H1 (cell line): ENCODE measurements around the gene TAX1BP1. TPM values are rescaled to one million over a fixed set of nuclear protein-coding genes. Genes with fewer than 3 reads are reported as not detected.

ENCODE experiments used
- CTCF ChIA-PET: fragments of 300-600 bp; sonication (Branson Sonifier 250); formaldehyde crosslinking; loops from one replicate; lab custom pipeline; 2021; ENCODE audit not compliant: partially characterized antibody; lab: Charles Lee
- POLR2A ChIA-PET: fragments of 300-600 bp; sonication (Branson Sonifier 250); formaldehyde crosslinking; loops from one replicate; lab custom pipeline; 2021; ENCODE audit warnings: inconsistent platforms; ENCODE audit not compliant: partially characterized antibody; lab: Charles Lee
- DNase-seq, 2 experiments: peaks; one replicate each; pipeline versions ENCODE4 v3.0.0 to v3.0.0-alpha.2; 2010 to 2022; ENCODE audit warnings: low spot score in 2 of 2, low read depth in 1 of 2, mixed read lengths in 1 of 2
- FAIRE-seq: peaks from 2 replicates; lab custom pipeline; 2011; peaks lifted over from hg19 to GRCh38; lab: Jason Lieb, UNC
- H2AFZ ChIP-seq: 2 replicates; pipeline ENCODE4 v1.8.1; 2012; ENCODE audit warnings: low read length, inconsistent platforms
- H2AK5ac ChIP-seq: 2 replicates; pipeline ENCODE4 v1.6.1; 2013; ENCODE audit warnings: low read depth, low read length
- H2BK120ac ChIP-seq: replicated peaks from 2 replicates; pipeline ENCODE3; 2013; ENCODE audit warnings: low read depth, low read length, inconsistent platforms
- H2BK12ac ChIP-seq: 2 replicates; pipeline ENCODE4 v1.6.1; 2013; ENCODE audit warnings: low read depth, low read length
- H2BK15ac ChIP-seq: 2 replicates; pipeline ENCODE4 v1.6.1; 2013; ENCODE audit warnings: low read length
- H2BK20ac ChIP-seq: 2 replicates; pipeline ENCODE4 v1.6.1; 2013; ENCODE audit warnings: low read length
- H2BK5ac ChIP-seq: 2 replicates; pipeline ENCODE4 v1.6.1; 2013; ENCODE audit warnings: low read depth, low read length
- H3K14ac ChIP-seq: 2 replicates; pipeline ENCODE4 v1.6.1; 2013; ENCODE audit warnings: inconsistent platforms; ENCODE audit not compliant: insufficient read length
- H3K18ac ChIP-seq: 2 replicates; pipeline ENCODE4 v1.6.1; 2013; ENCODE audit warnings: low read length; ENCODE audit errors: extremely low read depth
- H3K23ac ChIP-seq: 2 replicates; pipeline ENCODE4 v1.6.1; 2013; ENCODE audit warnings: inconsistent platforms; ENCODE audit not compliant: insufficient read length
- H3K23me2 ChIP-seq: 2 replicates; pipeline ENCODE4 v1.6.1; 2013; ENCODE audit warnings: low read depth, low read length
- H3K27ac ChIP-seq: 2 replicates; pipeline ENCODE4 v1.6.1; 2011; ENCODE audit warnings: low read depth, low read length, inconsistent platforms
- H3K27me3 ChIP-seq, 4 experiments: replicated peaks in 1 of 4; 1 replicate in 1 of 4; 2 replicates in 3 of 4; pipeline versions ENCODE4 v1.6.1 to v1.8.1; 2011 to 2013; ENCODE audit warnings: low read length in 3 of 4, mild to moderate bottlenecking in 3 of 4, inconsistent platforms in 2 of 4, mixed read lengths in 2 of 4, moderate library complexity in 1 of 4; ENCODE audit not compliant: control insufficient read depth in 3 of 4, insufficient read depth in 3 of 4; ENCODE audit errors: extremely low read depth in 1 of 4
- H3K36me3 ChIP-seq, 4 experiments: 2 replicates each; pipeline versions ENCODE4 v1.6.1 to v1.8.1; 2011 to 2013; ENCODE audit warnings: mild to moderate bottlenecking in 4 of 4, low read length in 3 of 4, moderate library complexity in 2 of 4, control low read depth in 1 of 4, inconsistent platforms in 1 of 4; ENCODE audit not compliant: insufficient read depth in 4 of 4, control insufficient read depth in 2 of 4
- H3K4ac ChIP-seq: replicated peaks from 2 replicates; pipeline ENCODE3; 2013; ENCODE audit warnings: low read length, low read depth, mixed read lengths, inconsistent platforms; ENCODE audit not compliant: insufficient read length
- H3K4me1 ChIP-seq, 4 experiments: replicated peaks in 1 of 4; 1 replicate in 1 of 4; 2 replicates in 3 of 4; pipeline versions ENCODE4 v1.6.1 to v1.8.1; 2011 to 2013; ENCODE audit warnings: low read length in 3 of 4, inconsistent platforms in 2 of 4, mixed read lengths in 1 of 4; ENCODE audit not compliant: insufficient read depth in 4 of 4, control insufficient read depth in 3 of 4
- H3K4me2 ChIP-seq, 2 experiments: 2 replicates each; pipeline versions ENCODE4 v1.6.1 to v1.8.1; 2011 to 2013; ENCODE audit warnings: low read depth in 2 of 2, low read length in 2 of 2, control low read depth in 1 of 2, inconsistent platforms in 1 of 2, mild to moderate bottlenecking in 1 of 2; ENCODE audit not compliant: insufficient read depth in 1 of 2
- H3K4me3 ChIP-seq, 4 experiments: fragments of 200-600, 300-600 bp in 1 of 4; sonication (generic), shearing (Covaris generic), sonication (Bioruptor Twin) in 1 of 4; 2 replicates each; pipeline versions ENCODE4 v1.5.1 to v1.8.1; 2011 to 2016; ENCODE audit warnings: low read length in 4 of 4, low read depth in 3 of 4, control low read depth in 2 of 4, inconsistent platforms in 2 of 4, mild to moderate bottlenecking in 2 of 4, mixed read lengths in 1 of 4, moderate library complexity in 1 of 4; ENCODE audit not compliant: insufficient read depth in 2 of 4; ENCODE audit errors: extremely low read depth in 1 of 4
- H3K56ac ChIP-seq: replicated peaks from 2 replicates; pipeline ENCODE3; 2013; ENCODE audit warnings: low read depth, mild to moderate bottlenecking, mixed read lengths, low read length, inconsistent platforms; ENCODE audit not compliant: insufficient read length
- H3K79me1 ChIP-seq: 2 replicates; pipeline ENCODE4 v1.6.1; 2013; ENCODE audit warnings: low read depth, low read length, control low read depth
- H3K79me2 ChIP-seq, 2 experiments: 2 replicates each; pipeline versions ENCODE4 v1.6.1 to v1.8.1; 2012 to 2013; ENCODE audit warnings: low read length in 2 of 2, mild to moderate bottlenecking in 2 of 2, inconsistent platforms in 1 of 2; ENCODE audit not compliant: insufficient read depth in 2 of 2, control insufficient read depth in 1 of 2
- H3K9ac ChIP-seq, 4 experiments: replicated peaks in 1 of 4; 1 replicate in 1 of 4; 2 replicates in 3 of 4; pipeline versions ENCODE4 v1.6.1 to v1.8.1; 2011 to 2013; ENCODE audit warnings: low read depth in 3 of 4, low read length in 3 of 4, control low read depth in 2 of 4, mild to moderate bottlenecking in 2 of 4, moderate library complexity in 2 of 4, inconsistent platforms in 1 of 4; ENCODE audit errors: extremely low read depth in 1 of 4
- H3K9me3 ChIP-seq, 2 experiments: 2 replicates each; pipeline versions ENCODE4 v1.6.1 to v1.8.1; 2012 to 2013; ENCODE audit warnings: mild to moderate bottlenecking in 2 of 2, moderate library complexity in 2 of 2, control low read depth in 1 of 2, inconsistent platforms in 1 of 2, low read depth in 1 of 2, low read length in 1 of 2, mixed read lengths in 1 of 2; ENCODE audit not compliant: insufficient read depth in 2 of 2
- H4K20me1 ChIP-seq, 2 experiments: replicated peaks in 1 of 2; 2 replicates each; pipeline versions ENCODE3 to v1.8.1; 2011 to 2013; ENCODE audit warnings: inconsistent platforms in 2 of 2, low read length in 2 of 2, mild to moderate bottlenecking in 1 of 2; ENCODE audit not compliant: insufficient read depth in 2 of 2, control insufficient read depth in 1 of 2
- H4K5ac ChIP-seq: 2 replicates; pipeline ENCODE4 v1.6.1; 2013; ENCODE audit warnings: low read length, low read depth, mixed read lengths, inconsistent platforms; ENCODE audit not compliant: insufficient read length
- H4K8ac ChIP-seq: 2 replicates; pipeline ENCODE4 v1.8.0; 2013; ENCODE audit warnings: mild to moderate bottlenecking, moderate library complexity, low read length, inconsistent platforms; ENCODE audit not compliant: insufficient read depth; ENCODE audit errors: extremely low read depth
- H4K91ac ChIP-seq: replicated peaks from 2 replicates; pipeline ENCODE3; 2013; ENCODE audit warnings: low read length, mixed read lengths, inconsistent platforms; ENCODE audit not compliant: insufficient read length
- CBX8 ChIP-seq: fragments of 300-800, 300-1000 bp; sonication (generic); IDR thresholded peaks from 2 replicates; pipeline ENCODE4 v1.7.1; 2016; ENCODE audit warnings: low read depth, low read length, borderline replicate concordance
- CHD1 ChIP-seq: IDR thresholded peaks from 2 replicates; pipeline ENCODE4 v1.6.1; 2012; ENCODE audit warnings: low read depth, low read length, improper control_type of control experiment
- CREB1 ChIP-seq: IDR thresholded peaks from 2 replicates; pipeline ENCODE4 v1.6.1; 2012; ENCODE audit warnings: inconsistent platforms
- CTBP2 ChIP-seq: IDR thresholded peaks from 2 replicates; pipeline ENCODE4 v1.7.0; 2011; ENCODE audit warnings: borderline replicate concordance, mild to moderate bottlenecking, moderate library complexity, mixed read lengths, low read length; ENCODE audit not compliant: insufficient read depth, insufficient read length
- EGR1 ChIP-seq: IDR thresholded peaks from 2 replicates; pipeline ENCODE4 v1.6.1; 2011; ENCODE audit warnings: low read depth, low read length, borderline replicate concordance
- EP300 ChIP-seq, 2 experiments: IDR thresholded peaks; 1 replicate in 1 of 2; 2 replicates in 1 of 2; pipeline ENCODE4 v1.6.1; 2011 to 2012; ENCODE audit warnings: low read depth in 2 of 2, low read length in 2 of 2, mild to moderate bottlenecking in 2 of 2, borderline replicate concordance in 1 of 2, inconsistent platforms in 1 of 2, moderate library complexity in 1 of 2
- GABPA ChIP-seq: IDR thresholded peaks from 2 replicates; pipeline ENCODE4 v1.6.1; 2011; ENCODE audit warnings: mild to moderate bottlenecking, low read length, moderate library complexity, borderline replicate concordance; ENCODE audit not compliant: insufficient read depth
- JUN ChIP-seq: IDR thresholded peaks from 2 replicates; pipeline ENCODE4 v1.6.1; 2011; ENCODE audit warnings: low read depth, mild to moderate bottlenecking, improper control_type of control experiment, low read length
- JUND ChIP-seq: IDR thresholded peaks from 2 replicates; pipeline ENCODE4 v1.6.1; 2011; ENCODE audit warnings: mild to moderate bottlenecking, improper control_type of control experiment, low read length
- NANOG ChIP-seq: IDR thresholded peaks from 2 replicates; pipeline ENCODE4 v1.6.1; 2011; ENCODE audit warnings: low read length, low read depth, mild to moderate bottlenecking, inconsistent platforms; ENCODE audit not compliant: insufficient read depth, poor library complexity, severe bottlenecking
- RBBP5 ChIP-seq: IDR thresholded peaks from 2 replicates; pipeline ENCODE4 v1.7.1; 2012; ENCODE audit warnings: low read depth, mild to moderate bottlenecking, inconsistent platforms, low read length, moderate library complexity, borderline replicate concordance
- RFX5 ChIP-seq: IDR thresholded peaks from 2 replicates; pipeline ENCODE4 v1.6.1; 2011; ENCODE audit warnings: low read depth, low read length, improper control_type of control experiment, borderline replicate concordance
- SIRT6 ChIP-seq: IDR thresholded peaks from one replicate; pipeline ENCODE4 v1.7.1; 2012; ENCODE audit warnings: low read length, inconsistent platforms
- SP1 ChIP-seq: IDR thresholded peaks from 2 replicates; pipeline ENCODE4 v1.6.1; 2011; ENCODE audit warnings: low read depth, low read length
- TCF12 ChIP-seq: IDR thresholded peaks from 2 replicates; pipeline ENCODE4 v1.6.1; 2011; ENCODE audit warnings: low read depth, mild to moderate bottlenecking, low read length
- WGBS, 2 experiments: shearing (Covaris generic) in 1 of 2; methylation state at CpG; one replicate each; pipeline versions ENCODE4 v1.1.6 to v1.1.7; 2013 to 2015; ENCODE audit warnings: low lambda C conversion rate in 2 of 2, mixed read lengths in 2 of 2, inconsistent platforms in 1 of 2, low coverage in 1 of 2, missing lambda C conversion rate in 1 of 2; ENCODE audit not compliant: insufficient replicate concordance in 2 of 2, insufficient coverage in 1 of 2, insufficient read length in 1 of 2; ENCODE audit errors: extremely low coverage in 1 of 2, missing lambda C conversion rate in 1 of 2; 5-methylcytosine and 5-hydroxymethylcytosine counted together
- polyA plus RNA-seq, 7 experiments: library from polyadenylated mRNA; depleted of rRNA in 3 of 7; stranded (reverse) in 5 of 7; unstranded in 2 of 7; fragments of >200 nt in 5 of 7; fragments of 200-250 nt in 2 of 7; gene quantifications; 1 replicate in 5 of 7; 2 replicates in 1 of 7; 4 replicates in 1 of 7; pipeline versions ENCODE4 v1.2.1 to v1.2.3, GENCODE V29; 2011 to 2013; ENCODE audit warnings: missing spikeins in 2 of 7, mixed read lengths in 2 of 7
- total RNA-seq: library from RNA; stranded (reverse); fragmentation: NEBNext Ultra II Directional; extraction: Animal tissue kit (Norgen Biotek cat#: 25700); gene quantifications from 2 replicates; pipeline ENCODE4 v1.2.1, GENCODE V29; 2021

The TAX1BP1 gene
- total and polyA plus RNA-seq, 2 of the 8 experiments (the other 6 are each of a cell fraction or from before 2014, with no cell fraction given): 56.0 to 62.7 TPM

GRCh38 chr7:27777662-27778061 lies 37.7 kb downstream of the TAX1BP1 start:
- Histone ChIP-seq H2BK12ac (no peak overlapping the region), H4K8ac (no peak overlapping the region), H3K27me3 (no peaks in the 10 kb centered on the region), H3K9ac (no peak overlapping the region), H3K14ac (no peak overlapping the region), H3K9me3 (no peaks in the 10 kb centered on the region), H3K27ac (no peak overlapping the region), H4K20me1 (no peaks in the 10 kb centered on the region), H3K4ac (no peak overlapping the region), H3K4me2 (no peak overlapping the region), H2AK5ac (no peak overlapping the region), H2BK5ac (no peak overlapping the region), H2AFZ (no peak overlapping the region), H3K56ac (no peak overlapping the region), H2BK20ac (no peak overlapping the region), H3K23me2 (no peaks in the 10 kb centered on the region), H3K18ac (no peak overlapping the region), H4K5ac (no peak overlapping the region), H3K79me2 (peaks cover 0 to 10% of the 10 kb centered on the region in 2 experiments; a peak in 1 of 4 replicates), H3K23ac (no peak overlapping the region), H2BK120ac (no peak overlapping the region), H3K4me1 (no peaks in the 10 kb centered on the region), H3K36me3 (no peaks in the 10 kb centered on the region; a peak in 1 of 8 replicates), H2BK15ac (no peak overlapping the region), H3K4me3 (no peak overlapping the region), H3K79me1 (no peaks in the 10 kb centered on the region), H4K91ac (no peak overlapping the region)
- ChIA-PET CTCF (interaction anchor here (0.6 to 2.2 kb wide), 9 partner anchors 31 to 582 kb away, joined by 3 to 5 read pairs (median 3); no protein-coding TSS in a partner anchor), POLR2A (no interaction called here)
- FAIRE-seq (no peak), DNase-seq (no peak)
- 94% methylated on average over 2 of the region's 2 CpGs; no CpG with 5 or more reads in 1 of the 2 experiments for WGBS, 2 experiments
- TF ChIP-seq TCF12 (no peak), RFX5 (no peak), CREB1 (no peak), JUND (no peak), CBX8 (no peak), NANOG (no peak), SP1 (no peak), CHD1 (no peak), CTBP2 (no peak), EP300 (IDR thresholded peaks at IDR 0.05; ENCODE audit: borderline replicate concordance in 1 of 2, low read depth in 2 of 2, low read length in 2 of 2) (no peak), JUN (no peak), SIRT6 (no peak), EGR1 (no peak), GABPA (no peak), RBBP5 (no peak)
